Stimulated activated CD8-positive, alpha-beta memory T cell treated with anti-CD3 and anti-CD28 coated beads, Interleukin-4, amount 100 ng/mL, for 4 hours (primary cell): ENCODE measurements around the gene ZNF407.

Source experiments
- DNase-seq, 2 donors: peaks; one replicate each; pipeline ENCODE4 v3.0.0-alpha.2; 2020; ENCODE audit warnings: low read depth in 2 of 2, low spot score in 1 of 2

The ZNF407 gene

DNA sequence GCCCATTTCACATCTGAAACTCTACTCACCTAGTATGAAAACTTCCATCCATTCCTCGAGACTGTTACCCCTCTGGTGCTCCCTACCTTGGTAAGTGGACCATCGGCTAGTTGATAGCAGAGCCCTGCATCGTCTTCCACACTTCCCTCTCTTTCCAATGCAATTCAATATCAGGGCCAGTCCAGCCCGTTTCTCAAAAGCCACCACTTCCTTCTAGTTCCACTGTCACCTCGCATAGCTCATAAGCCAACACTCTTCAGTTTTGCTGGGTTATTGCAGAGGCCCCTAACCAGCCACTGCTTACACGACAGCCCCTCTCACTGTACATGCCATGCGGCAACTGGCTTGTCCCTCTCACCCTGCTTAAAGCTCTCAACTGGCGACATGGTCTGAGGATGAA lies 10.2 kb upstream of the ZNF407 start:
- no peak for DNase-seq

DNA sequence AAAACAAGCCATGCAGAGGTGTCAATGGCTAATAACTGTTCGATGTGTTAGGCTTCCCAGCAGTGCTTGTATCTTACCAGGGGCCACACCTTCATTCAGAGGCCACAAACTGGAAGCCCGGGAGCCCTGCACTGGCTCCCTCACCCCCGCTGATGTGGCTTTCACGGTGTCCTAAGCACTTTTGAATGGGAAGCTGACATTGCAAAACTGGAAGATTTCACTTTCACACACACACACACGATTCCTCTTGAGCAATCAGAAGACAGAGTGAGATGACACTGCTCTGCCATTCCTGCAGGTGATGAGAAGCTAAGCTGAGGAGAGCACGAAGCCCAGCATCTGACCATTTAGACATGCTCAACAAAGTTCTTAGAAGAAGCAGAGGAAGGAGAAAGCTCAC lies 8.6 kb upstream of the ZNF407 start:
- DNase-seq, result no peak

DNA sequence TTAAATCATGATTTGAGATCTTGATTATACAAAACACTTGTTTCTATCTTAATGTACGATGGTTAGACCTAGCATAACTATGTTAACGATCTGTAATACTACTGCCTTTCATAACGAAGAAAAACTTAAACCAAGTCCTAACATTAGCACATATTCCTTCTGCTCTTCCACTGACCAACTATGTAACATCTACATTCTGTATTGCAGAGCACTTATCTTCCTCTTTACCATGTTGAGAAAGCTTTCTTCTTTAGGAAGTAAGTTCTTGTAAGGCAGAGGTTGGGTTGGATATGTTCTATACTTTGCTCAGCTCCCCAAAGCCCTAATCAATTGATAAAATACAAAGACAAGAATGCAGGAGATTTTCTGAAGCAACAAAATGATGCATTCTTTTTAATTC lies 7.9 kb upstream of the ZNF407 start:
- DNase-seq, result no peak

GRCh38 chr18:74590671-74591070 lies 7.0 kb upstream of the ZNF407 start:
- DNase-seq, result no peak

DNA sequence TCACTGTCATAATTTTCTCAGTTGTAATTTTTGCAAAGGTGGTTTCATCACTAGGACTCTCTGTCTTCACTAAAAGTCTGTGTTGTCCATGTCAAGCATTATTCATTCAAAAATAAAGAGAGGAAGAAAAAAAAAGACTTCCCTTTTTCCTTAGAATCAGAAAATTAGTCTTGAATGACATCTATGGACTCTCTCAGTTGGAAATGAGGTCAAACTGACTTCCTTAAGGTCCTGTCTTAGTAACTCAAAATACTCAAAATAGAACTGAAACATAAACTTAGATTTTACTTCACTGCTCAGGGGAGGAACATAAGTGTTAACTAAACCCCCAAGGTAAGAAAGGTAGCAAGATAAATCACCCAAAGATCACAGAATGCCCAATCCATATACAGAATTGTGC lies 2.2 kb upstream of the ZNF407 start:
- DNase-seq, result no peak

DNA sequence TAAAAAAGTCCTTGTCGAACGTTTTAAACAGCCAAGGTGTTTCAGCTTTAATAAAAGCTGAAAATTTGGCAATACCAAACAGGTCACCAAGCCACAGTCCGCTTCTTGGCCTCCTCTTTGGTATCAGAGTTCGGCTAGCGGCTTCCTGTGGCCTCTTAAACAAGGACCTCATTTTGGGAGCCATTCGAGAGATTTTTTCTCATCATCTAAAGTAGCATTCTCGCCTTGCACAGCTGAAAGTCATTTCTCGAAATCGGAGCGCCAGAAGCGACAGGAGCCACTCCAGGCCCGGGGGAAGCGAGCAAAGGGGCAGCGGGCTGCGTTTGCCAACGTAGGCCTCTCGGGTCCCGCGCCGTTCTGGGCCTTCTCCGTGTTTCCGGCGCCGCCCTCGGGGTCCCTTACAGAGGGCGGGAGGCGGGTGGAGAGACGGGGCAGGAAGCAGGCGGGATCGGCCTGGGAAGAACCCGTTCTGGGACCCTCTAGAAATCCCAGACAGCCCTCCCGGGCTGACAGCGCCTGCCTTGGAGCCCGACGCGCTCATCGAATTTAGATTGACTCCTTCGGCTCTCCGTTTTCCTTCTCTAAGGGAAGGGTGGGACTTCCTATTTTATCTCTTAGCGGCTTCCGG lies 522 bp upstream of the ZNF407 start:
- DNase-seq, result peak; percentile 40 to 47

DNA sequence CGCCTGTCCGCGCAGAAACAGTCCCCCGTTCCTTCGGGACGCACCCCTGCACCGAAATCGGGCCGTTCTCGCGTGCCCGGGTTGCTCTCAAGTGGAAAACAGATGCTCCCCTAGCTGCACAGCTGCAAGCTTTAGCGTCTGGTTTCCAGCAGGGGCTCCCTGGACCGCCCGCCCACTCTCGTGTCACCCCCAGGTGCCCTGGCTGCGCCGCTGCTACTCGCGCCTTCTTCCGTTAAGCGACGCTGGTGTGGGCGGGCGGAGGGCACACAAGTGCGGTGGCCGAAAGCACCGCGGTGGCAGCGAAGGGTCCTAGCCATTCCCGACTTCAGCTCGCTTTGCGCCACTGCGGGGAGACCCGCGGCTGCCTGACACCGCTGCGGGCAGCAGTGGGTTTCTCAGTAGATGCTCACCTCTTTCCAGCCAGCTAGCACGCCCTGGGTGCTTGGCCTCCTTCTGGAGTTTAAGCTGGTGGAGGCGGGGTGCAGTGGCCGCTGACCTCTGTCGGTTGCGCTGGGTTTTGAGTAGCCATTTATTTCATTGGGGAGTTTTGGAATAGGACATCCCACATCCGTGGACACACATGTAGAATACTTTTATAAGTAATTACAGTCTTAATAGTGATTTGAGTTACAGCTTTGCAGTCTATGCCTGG lies 806 bp downstream of the ZNF407 start:
- peak; percentile 32 to 51 for DNase-seq

- DNase-seq, result no peak
Measured at GRCh38 chr18:74604361-74604760, 6.7 kb downstream of the ZNF407 start.

- DNase-seq, result no peak
Measured at GRCh38 chr18:74604774-74605173, 7.1 kb downstream of the ZNF407 start.

DNA sequence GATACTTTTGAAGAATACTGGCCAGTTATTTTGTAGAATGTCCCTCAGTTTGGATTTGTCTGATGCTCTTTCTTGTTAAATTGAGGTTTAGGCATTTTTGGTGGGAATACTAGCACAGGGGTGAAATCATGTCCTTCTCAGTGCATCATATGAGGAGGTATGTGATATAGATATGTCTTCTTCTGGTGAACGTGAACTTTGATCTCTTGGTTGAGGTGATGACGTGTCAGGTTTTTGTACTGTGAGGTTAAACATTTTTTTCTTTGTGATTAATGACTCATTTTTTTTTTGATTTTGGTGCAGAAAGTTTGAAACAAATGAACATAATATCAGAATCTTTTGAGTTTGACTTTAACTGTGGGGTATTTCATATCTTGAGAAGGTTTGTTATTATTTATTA lies 11.0 kb downstream of the ZNF407 start:
- DNase-seq, result no peak

- no peak for DNase-seq
Measured at GRCh38 chr18:74609535-74609934, 11.9 kb downstream of the ZNF407 start.

DNA sequence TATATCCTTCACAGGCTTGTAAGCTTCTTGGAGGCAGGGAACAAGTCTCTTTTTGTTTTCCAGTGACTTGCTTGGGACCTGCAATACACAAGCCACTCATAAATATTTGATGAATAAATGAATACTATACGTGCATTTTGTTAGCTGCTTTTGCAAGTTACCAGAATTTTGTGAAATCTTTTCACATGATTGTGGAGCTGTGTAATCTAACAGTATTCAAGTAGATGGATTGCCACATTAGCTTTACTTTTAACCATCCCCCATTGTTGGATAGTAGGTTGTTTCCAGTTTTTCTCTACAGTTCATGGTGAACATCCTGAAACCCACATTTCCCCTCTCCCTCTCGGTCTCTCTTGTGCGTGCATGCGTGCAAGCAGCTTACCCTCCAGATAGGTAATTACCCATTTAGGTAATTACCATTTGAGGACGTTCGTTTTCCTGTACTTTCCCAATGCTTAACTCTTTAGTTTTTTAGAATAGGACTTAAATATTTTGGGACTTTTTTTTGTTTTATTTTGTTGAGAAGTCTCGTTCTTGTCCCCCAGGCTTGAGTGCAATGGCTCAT lies 12.5 kb downstream of the ZNF407 start:
- DNase-seq, result no peak

- no peak for DNase-seq
Measured at GRCh38 chr18:74610860-74611259, 13.2 kb downstream of the ZNF407 start.

- DNase-seq, result no peak
Measured at GRCh38 chr18:74611765-74612164, 14.1 kb downstream of the ZNF407 start.

DNA sequence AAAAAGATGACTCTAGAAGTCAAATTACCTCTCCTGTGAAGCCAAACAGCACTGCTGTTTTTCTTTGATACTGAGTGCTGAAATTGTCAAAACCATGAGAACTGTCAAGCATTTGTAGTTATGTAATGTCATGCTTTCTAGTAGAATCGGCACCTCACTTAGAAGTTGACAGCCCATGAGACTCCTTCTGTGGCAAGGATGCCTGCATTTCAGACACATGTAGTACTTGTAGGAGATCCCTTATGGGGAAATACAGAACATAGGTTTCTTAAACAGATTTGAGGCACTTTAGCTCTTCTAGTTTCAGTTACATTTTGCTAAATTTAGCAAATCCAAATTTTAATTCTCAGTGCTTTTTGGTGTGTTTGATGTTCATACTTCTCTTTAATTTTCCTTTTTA lies 15.7 kb downstream of the ZNF407 start:
- DNase-seq, result no peak

DNA sequence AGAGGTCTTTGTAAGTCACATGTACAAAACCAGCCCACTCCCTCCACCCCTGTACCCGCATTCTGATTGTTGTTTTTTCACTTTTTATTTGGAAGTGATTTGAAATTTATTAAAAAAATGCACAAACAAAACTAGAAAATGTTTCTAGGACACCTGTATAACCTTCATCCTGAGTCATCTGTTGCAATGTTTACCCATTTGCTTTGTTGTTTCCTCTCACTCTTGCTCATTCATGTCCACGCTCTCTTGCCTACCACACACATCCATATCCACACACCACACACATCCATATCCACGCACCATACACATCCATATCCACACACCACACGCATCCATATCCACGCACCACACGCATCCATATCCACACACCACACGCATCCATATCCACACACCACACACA lies 18.8 kb downstream of the ZNF407 start:
- no peak for DNase-seq

GRCh38 chr18:74617486-74617885 lies 19.8 kb downstream of the ZNF407 start:
- no peak for DNase-seq

DNA sequence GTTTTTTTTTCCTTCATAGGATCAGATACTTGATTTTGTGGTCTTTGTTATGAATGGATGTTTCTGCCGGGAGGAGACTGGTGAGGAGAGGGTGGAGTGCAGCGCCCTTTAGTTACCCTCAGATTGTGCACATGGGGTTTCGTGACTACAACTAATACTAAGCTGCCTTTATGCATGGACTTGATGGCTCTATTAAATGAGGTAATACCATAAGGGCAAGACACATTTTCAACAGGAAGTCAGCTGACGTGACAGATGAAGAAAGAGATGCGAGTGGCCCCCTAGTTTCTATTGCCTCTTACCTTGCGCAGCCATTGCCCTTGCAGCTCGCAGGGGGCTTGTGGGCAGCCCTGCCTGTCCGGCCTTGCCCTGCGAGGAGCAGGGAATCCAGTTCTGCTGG lies 24.4 kb downstream of the ZNF407 start:
- DNase-seq, result no peak

- DNase-seq, result no peak
Measured at GRCh38 chr18:74623047-74623816, 25.6 kb downstream of the ZNF407 start.

DNA sequence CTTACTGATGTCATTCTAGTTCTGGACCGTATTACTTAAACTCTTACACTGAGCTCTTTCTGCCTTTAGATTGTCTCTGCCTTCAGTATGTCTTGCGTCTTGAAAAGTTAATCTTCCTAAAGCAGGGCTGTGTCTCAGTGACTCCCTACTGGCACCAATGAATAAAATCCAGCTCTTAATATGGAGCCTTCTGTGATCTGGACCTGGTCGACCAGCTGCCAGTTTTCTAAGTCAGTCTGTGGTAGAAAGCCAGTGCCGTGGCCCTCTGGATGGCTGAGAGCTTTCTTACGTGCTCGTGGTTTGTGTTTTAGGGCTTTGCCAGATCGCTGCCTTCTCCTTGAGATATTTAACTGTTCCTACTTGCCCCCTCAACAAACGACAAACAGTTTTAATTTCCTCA lies 26.8 kb downstream of the ZNF407 start:
- no peak for DNase-seq

- no peak for DNase-seq
Measured at GRCh38 chr18:74625157-74625556, 27.5 kb downstream of the ZNF407 start.
